Spleen (tissue), 13 donors: Measurements from ENCODE around the gene MTMR10. TPM values are rescaled to one million over a fixed set of nuclear protein-coding genes. Genes with fewer than 3 reads are reported as not detected.

Experiments
- DNase-seq: peaks from one replicate; pipeline ENCODE4 v3.0.0-alpha.2; 2020
- H3K27ac ChIP-seq, 8 donors: fragments of 200-600 bp; sonication (generic) in 7 of 8; 1 replicate in 4 of 8; 2 replicates in 4 of 8; pipeline versions ENCODE4 v1.5.0 to v1.8.0; 2016 to 2021; ENCODE audit warnings: inconsistent platforms in 4 of 8, mild to moderate bottlenecking in 4 of 8, moderate library complexity in 1 of 8
- H3K27me3 ChIP-seq, 7 donors: fragments of 200-600 bp; sonication (generic) in 6 of 7; replicated peaks in 1 of 7; 1 replicate in 4 of 7; 2 replicates in 3 of 7; pipeline versions ENCODE4 v1.5.0 to v1.8.0; 2016 to 2021; ENCODE audit warnings: inconsistent platforms in 3 of 7, mild to moderate bottlenecking in 1 of 7
- H3K36me3 ChIP-seq, 6 donors: fragments of 200-600 bp; sonication (generic) in 5 of 6; 1 replicate in 4 of 6; 2 replicates in 2 of 6; pipeline versions ENCODE4 v1.5.0 to v1.8.0; 2016 to 2021; ENCODE audit warnings: inconsistent platforms in 2 of 6
- H3K4me1 ChIP-seq, 6 donors: fragments of 200-600 bp; sonication (generic) in 5 of 6; 1 replicate in 3 of 6; 2 replicates in 3 of 6; pipeline versions ENCODE4 v1.5.0 to v1.8.0; 2016 to 2021; ENCODE audit warnings: inconsistent platforms in 3 of 6
- H3K4me3 ChIP-seq, 8 donors: fragments of 200-600 bp; sonication (generic) in 7 of 8; 1 replicate in 4 of 8; 2 replicates in 4 of 8; pipeline versions ENCODE4 v1.5.0 to v1.8.0; 2016 to 2021; ENCODE audit warnings: inconsistent platforms in 4 of 8, mild to moderate bottlenecking in 4 of 8, moderate library complexity in 2 of 8
- H3K9me3 ChIP-seq, 8 donors: fragments of 200-600 bp; sonication (generic) in 7 of 8; 1 replicate in 4 of 8; 2 replicates in 4 of 8; pipeline versions ENCODE4 v1.5.0 to v1.8.0; 2016 to 2021; ENCODE audit warnings: inconsistent platforms in 4 of 8
- CTCF ChIP-seq, 11 experiments: fragments of 200-600 bp in 7 of 11; fragments of 450-650 bp in 4 of 11; sonication (generic) in 4 of 11; IDR thresholded peaks in 8 of 11; conservative IDR thresholded peaks in 3 of 11; 1 replicate in 7 of 11; 2 replicates in 4 of 11; pipeline versions ENCODE4 v1.4.0 to v1.8.0; 2016 to 2021; ENCODE audit warnings: antibody characterized with exemption in 11 of 11, inconsistent platforms in 4 of 11, mild to moderate bottlenecking in 1 of 11
- POLR2A ChIP-seq, 3 donors: fragments of 450-650 bp; IDR thresholded peaks; one replicate each; pipeline ENCODE4 v1.5.1; 2017; ENCODE audit warnings: antibody characterized with exemption in 3 of 3, mild to moderate bottlenecking in 1 of 3
- POLR2AphosphoS5 ChIP-seq, 3 donors: sonication (generic); formaldehyde crosslinking; IDR thresholded peaks; one replicate each; pipeline ENCODE4 v1.5.1; 2017; ENCODE audit warnings: antibody characterized with exemption in 3 of 3
- WGBS, 5 donors: extraction: QIAGEN DNeasy Blood & Tissue Kit in 3 of 5; methylation state at CpG; one replicate each; pipeline versions ENCODE4 v1.1.5 to v1.1.7; 2013 to 2018; 5-methylcytosine and 5-hydroxymethylcytosine counted together
- intact Hi-C: fragments of 100-400 bp; cut with DNase I; formaldehyde crosslinking; loops from one replicate; pipeline ENCODE4 v1.15.0; 2023; ENCODE audit warnings: low total_unique reads
- long read RNA-seq, 2 donors: transcript quantifications; one replicate each; lab custom pipeline, GENCODE V29; 2026
- polyA plus RNA-seq, 3 donors: library from polyadenylated mRNA; stranded (reverse); fragments of 200-250 nt; gene quantifications; one replicate each; pipeline ENCODE4 v1.2.1, GENCODE V29; 2013
- total RNA-seq, 7 donors: library from RNA; depleted of rRNA in 3 of 7; stranded (reverse); fragments of >200 nt in 3 of 7; fragmentation: NEBNext Ultra II Directional in 4 of 7; extraction: Animal tissue kit (Norgen Biotek cat#: 25700) in 4 of 7; gene quantifications; one replicate each; pipeline versions ENCODE4 v1.1.0 to v1.2.1, GENCODE V29; 2016 to 2021
- donor health status: healthy with polysubstance abuse.
- donor health status: DM: no; HTN: no; CAD: no; lungs with moderate emphysema.
- donor health status: DM: no; HTN: no; CAD: no.
- donor health status: Bipolar disorder and iron deficiency.
- donor health status: healthy.
- donor health status: DM: no; HTN: no; CAD: no.
- donor health status: DM: yes; HTN: yes; CAD: no.

The MTMR10 gene
- total RNA-seq (10 to 100 TPM; 29.2 to 67.9 (median 51.6) TPM), polyA plus RNA-seq (10 to 100 TPM in 2 of 3 donors, 1 to 10 TPM in 1; 8.2 to 14.5 (median 10.1) TPM)
- long read RNA-seq, donor 1, full-length matches to known transcripts: 1 of 1 reads
- long read RNA-seq, donor 1, partial matches to known transcripts: 0 of 1 reads
- long read RNA-seq, donor 1, other reads (novel, unspliced or antisense): 0 of 1 reads
- long read RNA-seq, donor 2, full-length matches to known transcripts: 3 of 3 reads
- long read RNA-seq, donor 2, partial matches to known transcripts: 0 of 3 reads
- long read RNA-seq, donor 2, other reads (novel, unspliced or antisense): 0 of 3 reads

- TF ChIP-seq POLR2A (IDR thresholded peaks at IDR 0.05): peak; percentile 41 to 56 (median 50)
- peak; percentile 93 to 95 (median 93) for TF ChIP-seq POLR2AphosphoS5 (IDR thresholded peaks at IDR 0.05)
- TF ChIP-seq CTCF (IDR thresholded peaks at IDR 0.05 in 8 of 11, conservative IDR thresholded peaks at IDR 0.05 in 3 of 11): no peak
- 0 to 1% (median 0%) methylated on average over 42 to 114 of the region's 114 CpGs for WGBS, 5 donors
- intact Hi-C loops: no loop called here
Observed at GRCh38 chr15:30991255-30992235, at the start of gene MTMR10. Gene MTMR10 (minus strand): TSS chr15:30991628. CDS start chr15:30991506, 122 bp downstream.

GRCh38 chr15:31040611-31041010 is 49.2 kb upstream of the MTMR10 start:
- Histone ChIP-seq H3K4me3 (no peak overlapping the region), H3K27me3 (no peaks in the 10 kb centered on the region), H3K4me1 (no peaks in the 10 kb centered on the region), H3K36me3 (no peaks in the 10 kb centered on the region), H3K9me3 (no peaks in the 10 kb centered on the region), H3K27ac (no peak overlapping the region)
- intact Hi-C loops: no loop called here
- no peak for DNase-seq
- TF ChIP-seq POLR2AphosphoS5 (IDR thresholded peaks at IDR 0.05) (no peak), CTCF (IDR thresholded peaks at IDR 0.05 in 8 of 11, conservative IDR thresholded peaks at IDR 0.05 in 3 of 11) (no peak), POLR2A (IDR thresholded peaks at IDR 0.05) (no peak)
- 90 to 96% (median 92%) methylated on average over 8 of the region's 8 CpGs for WGBS, 5 donors

More at GRCh38 chr15:30991255-30992235, at the start of gene MTMR10:
- Histone ChIP-seq H3K4me3 (peak within 1 kb of the TSS; percentile 40 to 93 (median 83)), H3K27me3 (no peaks in the 10 kb centered on the region), H3K36me3 (peaks cover 0 to 22% (median 5%) of the 10 kb centered on the region in 6 donors), H3K9me3 (no peaks in the 10 kb centered on the region), H3K4me1 (peaks cover 3 to 52% (median 47%) of the 10 kb centered on the region in 6 donors), H3K27ac (peak within 1 kb of the TSS; percentile 74 to 99 (median 98))
- peak; percentile 97 for DNase-seq

- 91 to 96% (median 96%) methylated on average over 16 of the region's 16 CpGs for WGBS, 5 donors
- no peak for DNase-seq
- H3K4me1 ChIP-seq: no peaks in the 10 kb centered on the region
- H3K9me3 ChIP-seq: no peaks in the 10 kb centered on the region
- no peak for TF ChIP-seq POLR2AphosphoS5 (IDR thresholded peaks at IDR 0.05)
- no peak for TF ChIP-seq CTCF (IDR thresholded peaks at IDR 0.05 in 8 of 11, conservative IDR thresholded peaks at IDR 0.05 in 3 of 11)
- TF ChIP-seq POLR2A (IDR thresholded peaks at IDR 0.05): no peak
- no peaks in the 10 kb centered on the region for H3K27me3 ChIP-seq
- H3K36me3 ChIP-seq: no peaks in the 10 kb centered on the region
- H3K27ac ChIP-seq: no peak overlapping the region
- H3K4me3 ChIP-seq: no peak overlapping the region
- intact Hi-C loops: no loop called here
Observed at GRCh38 chr15:31039961-31040360, 48.5 kb upstream of the MTMR10 start.
